K562 (cell line): Measurements from ENCODE around the gene NOSIP. TPM values are rescaled to one million over a fixed set of nuclear protein-coding genes. Genes with fewer than 3 reads are reported as not detected.

Experiments
- ARID2 ChIP-seq: fragments of 450-650 bp; IDR thresholded peaks from 2 replicates; pipeline ENCODE4 v1.6.1; 2017; ENCODE audit warnings: antibody characterized with exemption, mild to moderate bottlenecking
- BHLHE40 ChIP-seq: IDR thresholded peaks from 2 replicates; pipeline ENCODE4 v1.6.1; 2011; ENCODE audit warnings: low read length, improper control_type of control experiment
- FOXA3 ChIP-seq, 2 experiments: fragments of 450-650 bp in 1 of 2; sonication (generic) in 1 of 2; formaldehyde crosslinking; IDR thresholded peaks in 1 of 2; conservative IDR thresholded peaks in 1 of 2; 2 replicates each; pipeline versions ENCODE4 v1.4.0 to v1.8.0; 2020 to 2022; ENCODE audit warnings: mild to moderate bottlenecking in 2 of 2, missing genetic modification reagents in 1 of 2
- HLTF ChIP-seq: fragments of 450-650 bp; IDR thresholded peaks from 2 replicates; pipeline ENCODE4 v1.6.1; 2016
- MIER1 ChIP-seq: fragments of 450-650 bp; IDR thresholded peaks from 2 replicates; pipeline ENCODE4 v1.6.1; 2016; ENCODE audit warnings: antibody characterized with exemption, mild to moderate bottlenecking, low read depth
- PHF21A ChIP-seq: fragments of 450-650 bp; IDR thresholded peaks from 2 replicates; pipeline ENCODE4 v1.6.1; 2017; ENCODE audit warnings: low read depth, borderline replicate concordance
- POLR2B ChIP-seq: fragments of 450-650 bp; IDR thresholded peaks from 2 replicates; pipeline ENCODE4 v1.6.1; 2018; ENCODE audit warnings: low read depth; ENCODE audit not compliant: partially characterized antibody
- PPARD ChIP-seq: fragments of 250-450 bp; sonication (Bioruptor Pico); IDR thresholded peaks from 2 replicates; pipeline ENCODE4 v1.8.0; 2022; ENCODE audit warnings: inconsistent platforms, mild to moderate bottlenecking, moderate library complexity
- TAL1 ChIP-seq: fragments of 450-650 bp; IDR thresholded peaks from 2 replicates; pipeline ENCODE4 v1.6.1; 2016; ENCODE audit warnings: mild to moderate bottlenecking
- ZNF551 ChIP-seq: fragments of 250-450 bp; sonication (Bioruptor Pico); IDR thresholded peaks from 2 replicates; pipeline ENCODE4 v1.5.0; 2021; ENCODE audit warnings: mild to moderate bottlenecking, moderate library complexity
- ZZZ3 ChIP-seq: fragments of 450-650 bp; IDR thresholded peaks from 2 replicates; pipeline ENCODE4 v1.6.1; 2016; ENCODE audit warnings: antibody characterized with exemption, mild to moderate bottlenecking, moderate library complexity
- polyA plus RNA-seq, 8 experiments: library from polyadenylated mRNA; depleted of rRNA in 4 of 8; stranded (reverse) in 5 of 8; unstranded in 3 of 8; fragments of >200 nt; fragmentation: Nextera tagmentation in 2 of 8; fragmentation: Illumina TruSeq in 1 of 8; extraction: Ambion mirVana in 2 of 8; extraction: Trizol in 1 of 8; gene quantifications; 2 replicates each; pipeline versions ENCODE4 v1.2.1 to v1.2.3, GENCODE V29; 2011 to 2014; ENCODE audit warnings: inconsistent platforms in 1 of 8, missing spikeins in 1 of 8
- total RNA-seq, 7 experiments: library from RNA; depleted of rRNA in 6 of 7; stranded (reverse); fragments of >200 nt in 6 of 7; fragmentation: Illumina TruSeq in 2 of 7; extraction: Trizol in 2 of 7; gene quantifications; 2 replicates each; pipeline versions ENCODE4 v1.2.1 to v1.2.3, GENCODE V29; 2011 to 2021; ENCODE audit warnings: low replicate concordance in 1 of 7
- TF ChIP-seq, protein P1 (sequence below): fragments of 450-650 bp; formaldehyde crosslinking; IDR thresholded peaks from 2 replicates; pipeline ENCODE4 v1.4.0; 2022; ENCODE audit warnings: missing genetic modification characterization
- TF ChIP-seq, protein P2 (sequence below): fragments of 450-650 bp; IDR thresholded peaks from 2 replicates; pipeline ENCODE4 v1.6.1; 2016; ENCODE audit warnings: antibody characterized with exemption
- TF ChIP-seq, protein P3 (sequence below), 2 experiments: fragments of 200-800 bp in 1 of 2; sonication (Bioruptor generic) in 1 of 2; sonication (generic) in 1 of 2; formaldehyde crosslinking in 1 of 2; IDR thresholded peaks in 1 of 2; conservative IDR thresholded peaks in 1 of 2; 2 replicates each; pipeline versions ENCODE4 v1.5.0 to v1.6.1; 2016 to 2020; ENCODE audit warnings: missing compliant biosample characterization in 1 of 2, missing genetic modification characterization in 1 of 2, missing genetic modification reagents in 1 of 2

NOSIP gene
- total and polyA plus RNA-seq, 9 of the 15 experiments (the other 6 are each of a cell fraction or from before 2014, with no cell fraction given), result 14.4 to 153 (median 79.9) TPM

DNA sequence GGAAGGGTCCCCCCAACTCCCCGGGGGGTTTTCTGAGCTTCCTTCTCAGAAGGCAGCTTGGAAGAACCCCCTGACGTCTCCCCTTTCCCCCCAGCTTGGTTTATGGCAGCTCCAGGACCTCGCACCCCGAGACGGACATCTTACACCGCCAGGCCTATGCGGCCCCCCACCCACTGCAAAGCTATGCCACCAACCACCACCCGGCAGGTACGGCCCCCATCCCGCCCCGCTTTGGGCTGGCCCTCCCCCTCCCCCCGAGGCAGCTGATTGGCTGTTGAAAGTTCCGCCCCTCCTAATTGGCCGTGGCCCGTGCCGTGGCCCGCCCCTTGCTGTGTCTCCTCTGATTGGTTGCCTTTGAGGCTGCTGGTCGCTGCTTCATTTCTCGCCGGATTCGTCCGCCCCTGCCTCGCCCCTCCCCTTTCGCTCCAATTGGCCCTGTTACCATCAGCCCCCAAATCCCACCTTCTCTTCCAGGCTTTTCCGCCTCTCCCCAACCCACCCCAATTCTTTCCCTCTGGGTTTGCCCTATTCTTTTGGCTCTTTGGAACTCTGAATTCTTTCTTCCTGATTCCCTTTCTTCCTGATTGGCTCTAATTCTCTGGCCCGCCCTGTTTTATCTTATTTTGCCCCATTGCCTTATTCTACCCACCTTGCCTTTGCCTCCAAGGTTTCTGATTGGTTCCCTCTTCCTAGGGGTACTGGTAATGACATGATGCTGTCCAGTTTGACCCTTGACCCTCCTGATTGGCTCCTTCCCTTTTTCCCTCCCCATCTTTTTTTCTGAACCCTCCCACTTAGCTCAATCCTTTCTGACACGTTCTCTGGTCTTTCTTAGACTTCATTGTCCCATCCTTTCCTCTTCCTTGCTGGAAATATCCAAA is 13.1 kb upstream of the NOSIP start (continued):
- TF ChIP-seq, protein P1, sequence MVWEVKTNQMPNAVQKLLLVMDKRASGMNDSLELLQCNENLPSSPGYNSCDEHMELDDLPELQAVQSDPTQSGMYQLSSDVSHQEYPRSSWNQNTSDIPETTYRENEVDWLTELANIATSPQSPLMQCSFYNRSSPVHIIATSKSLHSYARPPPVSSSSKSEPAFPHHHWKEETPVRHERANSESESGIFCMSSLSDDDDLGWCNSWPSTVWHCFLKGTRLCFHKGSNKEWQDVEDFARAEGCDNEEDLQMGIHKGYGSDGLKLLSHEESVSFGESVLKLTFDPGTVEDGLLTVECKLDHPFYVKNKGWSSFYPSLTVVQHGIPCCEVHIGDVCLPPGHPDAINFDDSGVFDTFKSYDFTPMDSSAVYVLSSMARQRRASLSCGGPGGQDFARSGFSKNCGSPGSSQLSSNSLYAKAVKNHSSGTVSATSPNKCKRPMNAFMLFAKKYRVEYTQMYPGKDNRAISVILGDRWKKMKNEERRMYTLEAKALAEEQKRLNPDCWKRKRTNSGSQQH (CRISPR knock-in tag), result 0 out of 2 replicates have a peak, but pooled peaks have one; percentile 28
- TF ChIP-seq, protein P2, sequence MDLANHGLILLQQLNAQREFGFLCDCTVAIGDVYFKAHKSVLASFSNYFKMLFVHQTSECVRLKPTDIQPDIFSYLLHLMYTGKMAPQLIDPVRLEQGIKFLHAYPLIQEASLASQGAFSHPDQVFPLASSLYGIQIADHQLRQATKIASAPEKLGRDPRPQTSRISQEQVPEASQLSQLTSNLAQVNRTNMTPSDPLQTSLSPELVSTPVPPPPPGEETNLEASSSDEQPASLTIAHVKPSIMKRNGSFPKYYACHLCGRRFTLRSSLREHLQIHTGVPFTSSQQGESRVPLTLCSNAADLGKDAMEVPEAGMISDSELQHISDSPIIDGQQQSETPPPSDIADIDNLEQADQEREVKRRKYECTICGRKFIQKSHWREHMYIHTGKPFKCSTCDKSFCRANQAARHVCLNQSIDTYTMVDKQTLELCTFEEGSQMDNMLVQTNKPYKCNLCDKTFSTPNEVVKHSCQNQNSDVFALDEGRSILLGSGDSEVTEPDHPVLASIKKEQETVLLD, result peak; percentile 62; the same call in 1 of the 2 replicates
- TF ChIP-seq FOXA3 (CRISPR knock-in tag; conservative IDR thresholded peaks at IDR 0.05 in 1 of 2, IDR thresholded peaks at IDR 0.05 in 1 of 2) (no peak), PPARD (CRISPR knock-in tag) (no peak), ZZZ3 (no peak), TAL1 (no peak), MIER1 (no peak), ARID2 (0 out of 2 replicates have a peak, but pooled peaks have one; percentile 29), ZNF551 (CRISPR knock-in tag) (no peak), BHLHE40 (peak; percentile 86), POLR2B (no peak), HLTF (0 out of 2 replicates have a peak, but pooled peaks have one; percentile 46), PHF21A (no peak)
- TF ChIP-seq, protein P3, sequence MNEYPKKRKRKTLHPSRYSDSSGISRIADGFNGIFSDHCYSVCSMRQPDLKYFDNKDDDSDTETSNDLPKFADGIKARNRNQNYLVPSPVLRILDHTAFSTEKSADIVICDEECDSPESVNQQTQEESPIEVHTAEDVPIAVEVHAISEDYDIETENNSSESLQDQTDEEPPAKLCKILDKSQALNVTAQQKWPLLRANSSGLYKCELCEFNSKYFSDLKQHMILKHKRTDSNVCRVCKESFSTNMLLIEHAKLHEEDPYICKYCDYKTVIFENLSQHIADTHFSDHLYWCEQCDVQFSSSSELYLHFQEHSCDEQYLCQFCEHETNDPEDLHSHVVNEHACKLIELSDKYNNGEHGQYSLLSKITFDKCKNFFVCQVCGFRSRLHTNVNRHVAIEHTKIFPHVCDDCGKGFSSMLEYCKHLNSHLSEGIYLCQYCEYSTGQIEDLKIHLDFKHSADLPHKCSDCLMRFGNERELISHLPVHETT (CRISPR knock-in tag; conservative IDR thresholded peaks at IDR 0.05 in 1 of 2, IDR thresholded peaks at IDR 0.05 in 1 of 2), result no peak
